Amygdala (tissue), 56 donors: Measurements from ENCODE around the gene IL32.

ENCODE experiments used
- DNase-seq, 56 donors: peaks; one replicate each; lab custom pipeline; 2025; lab: John Stamatoyannopoulos, UW

IL32 gene

GRCh38 chr16:3112058-3112880 lies 46.8 kb downstream of the IL32 start, which contains the start of gene ZNF205:
Gene ZNF205, plus strand, starts transcription at chr16:3112586. Its CDS starts 845 bp downstream, at chr16:3113431.
- peak in 54 of 56 donors; percentile 6 to 80 (median 59) for DNase-seq

GRCh38 chr16:3112881-3113574 lies 47.6 kb downstream of the IL32 start:
- peak in 1 of 56 donors; percentile 36 for DNase-seq

GRCh38 chr16:3113765-3114479 lies 48.5 kb downstream of the IL32 start:
- no peak for DNase-seq

GRCh38 chr16:3115003-3115402 lies 49.6 kb downstream of the IL32 start:
- no peak for DNase-seq

GRCh38 chr16:3115561-3115960 lies 50.1 kb downstream of the IL32 start:
- no peak for DNase-seq

GRCh38 chr16:3118204-3118790 lies 52.9 kb downstream of the IL32 start:
- DNase-seq: no peak

- DNase-seq: no peak
Observed at GRCh38 chr16:3118846-3119245, 53.4 kb downstream of the IL32 start.
